GM13977 (cell line): ENCODE measurements around the gene HES3.
A peak's percentile ranks its signal among the peaks of the same experiment; 100 is the strongest.

Experiments
- DNase-seq: peaks from one replicate; pipeline ENCODE4 v3.0.0; 2012; ENCODE audit warnings: low spot score
- in situ Hi-C: fragments of 300-500 bp; cut with MboI; formaldehyde crosslinking; loops from one replicate; pipeline ENCODE4 v1.12.0; 2022; ENCODE audit warnings: low sequenced_read_pairs, low pct_unique_long_range_greater_than_20kb, mixed read lengths, inconsistent platforms; ENCODE audit not compliant: unreplicated experiment
- TF ChIP-seq, protein P1 (sequence below): IDR thresholded peaks from 2 replicates; pipeline ENCODE4 v1.5.1; 2012; ENCODE audit warnings: mild to moderate bottlenecking, control low read depth; ENCODE audit not compliant: insufficient read depth; ENCODE audit errors: extremely low read depth, missing control alignments

HES3 gene

DNA sequence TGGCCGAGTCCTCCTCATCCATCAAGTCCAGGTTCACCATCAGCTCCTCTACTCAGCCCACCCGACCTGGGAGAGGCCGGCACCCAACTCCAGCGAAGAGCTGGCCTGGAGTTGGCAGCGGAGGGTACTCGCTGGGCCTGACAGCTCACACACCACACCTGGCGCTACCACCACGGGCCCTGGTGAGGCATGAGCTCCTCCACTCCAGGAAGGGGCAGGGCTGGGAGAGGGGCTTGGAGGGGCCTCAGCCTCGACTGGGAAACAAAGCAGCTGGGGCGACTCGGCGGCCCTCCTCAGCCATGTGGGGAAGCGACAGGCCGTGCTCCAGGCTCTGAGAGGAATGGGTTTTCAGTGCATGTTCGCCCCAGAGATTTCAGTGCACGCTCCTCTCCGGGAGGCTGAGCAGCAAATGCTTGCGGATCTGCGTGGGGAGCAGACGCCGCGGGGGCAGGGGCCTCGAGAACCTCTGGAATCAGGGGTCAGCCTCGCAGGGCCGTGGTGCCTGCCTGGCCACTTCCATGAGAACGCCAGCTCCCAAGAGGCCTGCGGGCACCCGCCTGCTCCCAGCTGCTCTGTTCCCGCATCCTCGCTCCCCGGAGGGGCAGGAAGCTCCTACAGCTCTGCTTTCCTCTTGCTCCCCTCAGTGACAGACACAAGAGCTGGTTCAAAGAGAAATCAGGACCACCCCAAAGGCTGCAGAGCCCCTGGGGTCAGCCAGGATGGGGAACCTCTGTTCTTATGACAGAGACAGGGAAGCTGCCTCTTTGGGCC is 35.8 kb downstream of the HES3 start:
- TF ChIP-seq, protein P1, sequence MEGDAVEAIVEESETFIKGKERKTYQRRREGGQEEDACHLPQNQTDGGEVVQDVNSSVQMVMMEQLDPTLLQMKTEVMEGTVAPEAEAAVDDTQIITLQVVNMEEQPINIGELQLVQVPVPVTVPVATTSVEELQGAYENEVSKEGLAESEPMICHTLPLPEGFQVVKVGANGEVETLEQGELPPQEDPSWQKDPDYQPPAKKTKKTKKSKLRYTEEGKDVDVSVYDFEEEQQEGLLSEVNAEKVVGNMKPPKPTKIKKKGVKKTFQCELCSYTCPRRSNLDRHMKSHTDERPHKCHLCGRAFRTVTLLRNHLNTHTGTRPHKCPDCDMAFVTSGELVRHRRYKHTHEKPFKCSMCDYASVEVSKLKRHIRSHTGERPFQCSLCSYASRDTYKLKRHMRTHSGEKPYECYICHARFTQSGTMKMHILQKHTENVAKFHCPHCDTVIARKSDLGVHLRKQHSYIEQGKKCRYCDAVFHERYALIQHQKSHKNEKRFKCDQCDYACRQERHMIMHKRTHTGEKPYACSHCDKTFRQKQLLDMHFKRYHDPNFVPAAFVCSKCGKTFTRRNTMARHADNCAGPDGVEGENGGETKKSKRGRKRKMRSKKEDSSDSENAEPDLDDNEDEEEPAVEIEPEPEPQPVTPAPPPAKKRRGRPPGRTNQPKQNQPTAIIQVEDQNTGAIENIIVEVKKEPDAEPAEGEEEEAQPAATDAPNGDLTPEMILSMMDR = no peak
- DNase-seq = no peak
- in situ Hi-C loops = no loop called here

DNA sequence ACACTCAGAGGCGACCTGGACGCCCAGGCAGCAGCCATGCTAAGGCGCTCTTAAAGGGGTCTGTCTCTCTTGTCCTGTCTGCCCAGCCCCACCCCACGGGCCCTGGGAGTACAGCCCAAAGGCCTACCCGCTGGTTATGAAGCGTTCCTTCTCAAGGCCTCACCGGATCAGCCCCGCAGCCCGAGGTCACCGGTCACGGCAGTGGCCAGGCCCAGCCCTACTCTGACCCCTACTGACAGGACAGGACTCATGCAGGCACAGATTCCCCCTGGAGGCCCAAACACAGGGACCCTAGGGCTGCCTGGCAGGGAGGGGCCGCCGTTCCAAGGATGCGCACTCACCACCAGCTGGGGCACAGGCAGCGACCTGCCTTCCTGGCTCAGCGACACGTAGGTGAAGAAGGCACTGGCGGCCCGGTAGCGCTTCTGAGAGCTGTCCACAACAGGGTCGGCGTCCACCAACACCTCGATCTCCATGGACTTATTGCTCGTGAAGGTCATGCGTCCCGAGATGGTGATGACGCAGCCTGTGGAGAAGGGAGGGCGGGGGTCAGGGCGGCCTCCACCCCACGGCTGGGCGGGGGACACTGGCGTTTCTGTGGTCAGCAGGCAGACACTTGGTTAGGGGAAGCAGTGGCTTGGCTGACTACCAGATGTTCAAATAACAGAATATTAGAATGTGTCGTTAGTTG is 36.9 kb downstream of the HES3 start:
- in situ Hi-C loops = no loop called here
- TF ChIP-seq, protein P1 = peak; percentile 22
- no peak for DNase-seq

DNA sequence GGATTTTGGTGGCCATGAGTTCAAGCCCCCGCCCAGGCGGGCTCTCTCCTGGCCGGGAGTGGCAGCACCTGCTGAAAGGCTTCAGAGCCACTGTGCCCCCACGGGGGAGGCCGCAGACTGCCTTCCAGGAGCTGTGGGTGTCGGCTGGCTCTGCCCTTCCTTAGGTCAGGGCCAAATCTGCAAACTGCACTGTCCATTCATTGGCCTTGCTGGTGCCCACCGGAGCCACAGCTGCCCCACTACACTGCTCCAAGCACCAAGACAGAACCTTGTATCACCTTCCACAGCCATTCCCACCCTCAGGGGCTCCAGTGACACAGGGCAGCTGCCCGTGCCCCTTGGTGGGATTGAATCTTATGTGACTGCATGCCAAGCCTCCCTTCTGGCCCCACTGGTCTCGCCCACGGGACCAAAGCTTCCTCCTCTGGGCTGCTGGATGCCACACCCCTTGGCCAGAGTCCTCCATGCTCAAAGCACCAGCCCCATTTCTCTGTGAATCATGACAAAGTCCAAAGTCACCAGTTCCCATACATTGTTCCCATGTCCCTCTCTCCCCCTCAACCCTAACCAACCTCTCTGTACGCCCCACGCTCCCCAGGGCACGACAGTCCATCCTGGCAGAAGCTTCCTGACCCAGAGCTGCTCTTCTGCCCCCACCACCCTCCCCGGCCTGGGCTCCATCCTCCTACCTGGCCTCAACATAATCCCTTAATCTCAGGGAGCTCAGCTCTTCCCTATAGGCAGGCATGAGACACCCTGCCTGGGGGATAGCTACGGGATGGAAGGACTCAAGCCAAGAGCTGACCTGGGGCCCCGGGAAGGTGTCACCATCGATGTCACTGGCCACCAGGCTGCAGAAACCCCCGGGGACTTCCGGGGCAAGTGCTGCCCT is 37.8 kb downstream of the HES3 start:
- TF ChIP-seq, protein P1 = no peak
- no peak for DNase-seq
- in situ Hi-C loops = no loop called here

DNA sequence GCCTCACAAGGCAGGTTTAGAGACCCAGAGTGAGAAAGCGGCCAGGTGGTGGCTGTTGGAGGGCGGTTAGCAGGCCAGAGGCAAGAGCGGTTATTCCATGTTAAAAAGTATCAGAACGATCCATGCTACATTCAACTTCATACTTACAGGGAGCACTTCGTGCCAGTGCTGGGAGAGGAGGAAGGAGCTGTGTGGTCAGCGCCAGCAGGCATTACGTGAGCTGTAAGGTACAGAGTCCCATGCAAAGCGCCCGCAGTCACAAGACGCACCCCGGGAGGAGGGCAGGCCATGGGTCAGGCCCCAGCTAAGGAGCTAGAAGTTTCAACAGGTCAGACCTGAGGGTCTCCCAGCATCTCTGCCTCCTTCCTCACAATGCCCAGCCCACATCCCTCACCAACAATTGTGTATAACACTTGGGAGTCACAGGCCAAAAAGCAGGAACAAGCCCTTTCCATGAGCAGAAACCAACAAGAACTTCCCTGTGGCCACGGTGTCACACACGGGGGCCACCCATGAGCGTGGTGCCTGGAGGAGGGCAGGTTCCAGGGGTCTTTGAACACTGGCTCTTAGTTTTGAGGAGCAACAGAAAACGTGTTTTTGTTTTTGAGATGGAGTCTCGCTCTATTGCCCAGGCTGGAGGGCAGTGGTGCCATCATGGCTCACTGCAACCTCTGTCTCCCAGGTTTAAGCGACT is 38.7 kb downstream of the HES3 start:
- TF ChIP-seq, protein P1 = no peak
- in situ Hi-C loops = no loop called here
- DNase-seq = no peak

DNA sequence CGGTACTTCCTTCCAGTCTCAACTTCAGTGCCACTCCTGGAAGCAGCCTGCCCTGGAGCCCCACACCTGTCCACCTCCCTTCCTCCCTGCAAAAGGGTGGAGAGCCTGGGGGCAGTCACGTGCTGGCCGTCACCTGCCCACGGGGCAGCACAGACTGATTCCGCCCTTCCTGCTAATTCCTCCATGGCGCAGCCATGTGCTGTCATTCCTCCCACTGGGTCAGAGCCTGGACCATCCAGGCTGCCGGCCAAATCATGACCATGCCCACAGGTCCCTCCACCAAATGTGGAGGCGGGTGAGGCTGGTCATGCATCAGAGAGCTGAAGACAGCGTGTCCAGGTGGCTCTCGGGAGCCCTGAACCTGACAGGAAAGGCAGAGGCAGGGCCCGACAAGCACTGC is 41.4 kb downstream of the HES3 start:
- no peak for DNase-seq
- in situ Hi-C loops = no loop called here
- TF ChIP-seq, protein P1 = no peak

DNA sequence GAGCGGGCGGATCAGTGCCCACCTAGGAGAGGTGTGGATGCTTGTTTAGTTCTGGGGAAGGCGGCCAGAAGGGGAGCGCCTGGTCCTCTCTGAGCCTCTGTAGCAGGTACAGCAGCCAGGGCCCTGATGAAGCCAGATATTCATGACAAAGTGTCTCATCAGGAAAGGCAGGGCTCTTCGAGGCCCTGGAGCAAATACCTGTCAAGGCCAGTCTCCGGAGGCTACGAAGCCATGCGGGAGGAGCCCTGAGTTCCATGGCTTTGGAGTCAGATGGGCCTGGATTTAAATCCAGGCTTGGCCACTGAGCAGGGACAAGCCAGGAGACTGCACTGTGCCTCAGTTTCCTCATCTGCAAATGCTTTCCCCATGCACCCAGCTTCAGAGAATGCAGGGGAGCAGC is 42.3 kb downstream of the HES3 start:
- DNase-seq = no peak
- in situ Hi-C loops = no loop called here
- TF ChIP-seq, protein P1 = no peak
